Inflammatory macrophage (primary cell): Measurements from ENCODE around the gene C17orf67.

Experiments used
- DNase-seq, 2 donors: peaks; one replicate each; pipeline ENCODE4 v3.0.0-alpha.2; 2020 to 2022
- total RNA-seq, 18 experiments: gene quantifications; one replicate each; lab custom pipeline; 2026; ENCODE audit warnings: mixed read lengths in 6 of 18, inconsistent platforms in 2 of 18; lab: John Stamatoyannopoulos, UW

The C17orf67 gene
- 0.41 to 4.9 (median 1.0) reads per million in 18 experiments for total RNA-seq

DNA sequence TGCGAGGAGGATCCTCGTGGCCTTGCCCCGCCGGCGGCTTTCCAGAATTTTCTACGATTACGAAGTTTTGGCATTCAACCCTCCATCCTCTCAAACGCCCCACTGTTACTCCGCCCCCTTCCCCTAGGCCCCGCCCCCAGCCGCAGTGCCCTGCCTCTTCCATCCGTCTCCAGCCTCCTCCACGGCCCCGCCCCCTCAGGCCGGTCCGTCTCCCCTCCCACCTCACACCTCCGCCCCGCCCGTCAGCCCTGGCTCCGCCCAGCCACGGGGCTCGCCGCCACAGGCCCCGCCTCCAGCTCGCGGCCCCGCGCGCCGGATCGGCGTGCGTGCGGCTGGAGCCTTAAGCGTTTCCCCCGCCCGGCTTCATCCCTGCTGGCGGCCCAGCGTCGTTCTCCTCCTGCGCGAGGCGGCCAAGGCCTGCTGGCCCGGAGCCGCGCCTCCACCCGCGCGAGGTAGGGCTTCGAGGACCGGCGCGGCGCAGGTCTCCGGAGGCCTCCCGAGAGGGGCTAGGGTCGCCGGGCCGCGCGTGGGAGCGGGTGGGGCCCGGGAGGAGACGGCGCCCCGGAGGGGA is at the start of gene C17orf67, which contains the start of gene DGKE:
Gene C17orf67, minus strand, starts transcription at position 112 of the 571 bp plus-strand sequence. CDS start 18,110 bp downstream, outside the sequence.
Gene DGKE, plus strand, starts transcription at position 343 of the 571 bp plus-strand sequence. CDS start 645 bp downstream, outside the sequence.
- peak; percentile 94 to 95 for DNase-seq

DNA sequence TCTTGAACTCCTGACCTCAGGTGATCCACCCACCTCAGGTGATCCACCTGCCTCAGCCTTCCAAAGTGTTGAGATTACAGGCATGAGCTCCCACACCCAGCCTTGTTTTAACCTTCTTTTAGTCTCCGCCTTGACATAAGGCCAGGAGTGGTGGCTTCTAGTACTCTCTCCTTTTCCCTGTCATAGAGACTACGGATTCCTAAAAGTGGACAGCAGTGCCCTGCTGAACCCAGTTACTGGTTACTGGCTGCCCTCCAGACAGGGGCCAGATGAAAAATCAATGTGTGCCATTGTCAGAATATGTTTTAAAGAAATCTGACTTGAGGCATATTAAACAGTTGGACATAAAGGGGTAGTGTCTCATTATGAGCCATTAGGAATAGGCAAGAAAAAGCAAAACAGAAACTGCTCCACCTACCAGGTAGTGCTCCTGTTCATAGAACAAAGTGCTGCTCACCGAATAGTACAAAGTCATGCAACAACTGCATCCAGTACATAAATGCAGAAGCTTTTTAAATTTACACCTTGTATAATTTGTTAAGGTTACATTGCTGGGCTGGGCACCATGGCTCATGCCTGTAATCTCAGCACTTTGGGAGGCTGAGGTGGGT is 48.1 kb upstream of the C17orf67 start:
- DNase-seq = no peak

- DNase-seq = no peak
Observed at GRCh38 chr17:56880571-56880970, 46.9 kb upstream of the C17orf67 start.

- DNase-seq = peak; percentile 43 to 48
Observed at GRCh38 chr17:56880133-56880532, 46.4 kb upstream of the C17orf67 start.

GRCh38 chr17:56879280-56879679 is 45.6 kb upstream of the C17orf67 start:
- no peak for DNase-seq

GRCh38 chr17:56876766-56877179 is 43.1 kb upstream of the C17orf67 start:
- DNase-seq = no peak

DNA sequence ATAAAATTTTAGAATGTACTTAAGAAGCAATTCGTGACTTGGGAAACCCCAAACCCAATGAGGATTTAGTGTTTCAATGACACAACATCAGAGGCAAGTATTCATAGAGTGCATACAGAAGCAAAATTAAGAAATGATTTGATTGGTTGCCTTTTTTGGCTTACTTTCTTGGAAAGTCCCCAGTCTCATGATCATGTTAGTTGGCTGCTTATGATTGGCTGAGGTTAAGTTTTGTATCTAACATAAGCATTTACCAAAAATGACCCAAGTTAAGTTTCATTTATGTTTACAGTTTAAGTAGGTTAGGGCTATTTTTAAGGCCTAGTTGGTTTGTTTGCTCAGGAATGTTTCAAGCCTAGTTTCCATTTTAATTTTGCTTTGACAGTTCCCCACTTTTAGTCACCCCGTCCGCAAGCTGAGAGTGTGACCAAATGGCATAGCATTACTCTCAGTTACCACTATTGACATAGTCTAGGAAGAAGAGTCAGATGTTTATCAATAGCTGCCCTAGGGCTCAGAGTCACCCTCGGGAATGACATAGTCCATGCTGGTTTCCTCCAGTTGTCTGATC is 36.4 kb upstream of the C17orf67 start:
- no peak for DNase-seq

DNA sequence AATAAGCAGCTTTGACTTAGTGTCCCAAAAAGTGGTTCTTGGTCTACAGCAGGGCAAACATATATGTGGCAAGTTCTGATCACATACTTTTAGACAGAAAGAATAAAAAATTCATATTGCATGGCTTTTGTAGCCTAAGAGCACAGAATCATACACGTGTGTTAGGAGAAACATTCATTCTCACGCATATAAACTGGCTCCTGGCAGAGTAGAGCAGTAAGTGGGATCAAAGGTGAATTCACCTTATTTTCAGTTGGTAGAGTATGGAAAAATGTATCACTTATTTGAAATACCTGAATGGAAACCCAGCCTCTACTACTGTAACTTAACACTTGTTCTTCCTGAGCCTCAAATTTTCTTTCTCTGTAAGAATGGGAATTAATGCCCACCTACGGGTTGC is 35.0 kb upstream of the C17orf67 start:
- no peak for DNase-seq

DNA sequence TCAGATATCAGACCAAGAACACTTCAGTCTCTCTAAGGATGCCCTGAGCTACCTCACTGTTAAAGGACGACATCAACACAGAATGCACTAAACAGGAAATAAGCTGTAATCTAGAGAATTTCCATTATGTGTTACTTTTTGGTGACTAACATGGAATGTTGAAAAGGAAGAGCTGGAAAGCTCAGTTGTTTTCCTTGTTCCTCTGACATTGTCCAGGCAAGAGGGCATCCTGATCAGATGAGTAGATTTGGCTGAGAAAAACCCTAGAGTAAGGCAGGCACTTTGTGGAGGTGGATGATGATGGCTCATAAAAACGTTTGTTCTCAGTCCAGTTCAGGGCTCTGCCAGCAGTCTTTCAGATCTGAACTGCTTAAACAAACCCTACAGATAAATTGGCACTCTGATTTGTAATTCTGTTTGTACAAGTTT is 34.2 kb upstream of the C17orf67 start:
- DNase-seq = no peak

GRCh38 chr17:56866496-56866895 is 32.8 kb upstream of the C17orf67 start:
- no peak for DNase-seq

GRCh38 chr17:56866076-56866475 is 32.4 kb upstream of the C17orf67 start:
- no peak for DNase-seq

GRCh38 chr17:56863974-56864373 is 30.3 kb upstream of the C17orf67 start:
- no peak for DNase-seq

- DNase-seq = no peak
Observed at GRCh38 chr17:56861899-56862298, 28.2 kb upstream of the C17orf67 start.

- DNase-seq = no peak
Observed at GRCh38 chr17:56851008-56851407, 17.3 kb upstream of the C17orf67 start.

DNA sequence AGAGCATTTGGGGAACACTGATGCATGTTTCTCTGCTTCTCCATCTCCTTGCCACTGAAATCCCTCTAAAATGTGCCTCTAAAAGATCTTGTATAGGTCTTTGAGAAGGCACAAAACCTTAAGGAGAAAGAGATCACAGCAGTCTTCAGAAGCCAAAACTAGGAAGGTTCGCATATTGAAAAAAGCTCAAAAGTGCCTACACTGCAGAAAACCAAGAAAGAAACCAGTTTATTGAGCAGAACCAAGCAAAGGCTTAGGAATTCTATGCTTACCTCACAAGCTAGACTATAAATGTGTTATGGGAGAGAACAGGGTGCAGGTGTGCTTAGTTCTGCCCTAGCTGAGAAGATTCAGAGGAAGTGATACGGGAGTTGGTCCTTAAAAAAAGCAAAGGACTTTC is 16.9 kb upstream of the C17orf67 start:
- DNase-seq = no peak

- DNase-seq = no peak
Observed at GRCh38 chr17:56849131-56849530, 15.4 kb upstream of the C17orf67 start.

GRCh38 chr17:56847106-56847505 is 13.4 kb upstream of the C17orf67 start:
- no peak for DNase-seq

GRCh38 chr17:56845934-56846333 is 12.2 kb upstream of the C17orf67 start:
- DNase-seq = no peak

- no peak for DNase-seq
Observed at GRCh38 chr17:56842577-56842976, 8.9 kb upstream of the C17orf67 start.

DNA sequence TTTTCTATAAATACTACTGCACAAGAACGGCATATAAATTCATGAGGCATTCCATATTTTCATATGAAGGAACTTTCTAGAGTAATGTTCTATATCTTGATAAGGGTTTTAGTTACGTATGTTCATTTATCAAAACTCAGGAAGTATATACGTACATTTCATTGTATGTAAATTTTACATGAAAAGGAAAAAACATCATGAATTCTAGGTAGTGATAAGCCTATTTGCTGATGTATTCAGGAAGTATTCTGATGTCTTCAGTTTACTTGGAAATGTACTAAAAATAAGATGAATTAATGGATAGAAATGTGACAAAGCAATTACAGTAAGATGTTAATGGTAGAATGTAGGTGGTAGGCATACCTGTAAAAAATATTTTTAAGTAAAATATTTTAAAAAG is 5.0 kb upstream of the C17orf67 start:
- DNase-seq = no peak

DNA sequence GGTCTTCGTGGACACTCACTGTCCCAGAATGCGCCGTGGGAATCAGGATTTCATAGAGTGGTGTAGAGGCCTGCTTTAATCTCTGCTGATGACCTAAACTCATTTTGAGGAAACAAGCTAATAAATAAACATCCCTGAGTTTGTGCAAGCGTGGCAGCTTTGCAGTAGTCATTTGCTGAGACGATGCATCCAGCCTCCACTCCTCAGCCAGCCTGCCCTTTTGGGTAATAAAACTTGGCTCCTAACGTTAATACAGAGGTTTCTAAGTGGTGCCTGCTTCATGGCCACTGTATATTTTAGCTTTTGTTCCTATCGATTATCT is 1.5 kb upstream of the C17orf67 start:
- peak; percentile 41 to 61 for DNase-seq

DNA sequence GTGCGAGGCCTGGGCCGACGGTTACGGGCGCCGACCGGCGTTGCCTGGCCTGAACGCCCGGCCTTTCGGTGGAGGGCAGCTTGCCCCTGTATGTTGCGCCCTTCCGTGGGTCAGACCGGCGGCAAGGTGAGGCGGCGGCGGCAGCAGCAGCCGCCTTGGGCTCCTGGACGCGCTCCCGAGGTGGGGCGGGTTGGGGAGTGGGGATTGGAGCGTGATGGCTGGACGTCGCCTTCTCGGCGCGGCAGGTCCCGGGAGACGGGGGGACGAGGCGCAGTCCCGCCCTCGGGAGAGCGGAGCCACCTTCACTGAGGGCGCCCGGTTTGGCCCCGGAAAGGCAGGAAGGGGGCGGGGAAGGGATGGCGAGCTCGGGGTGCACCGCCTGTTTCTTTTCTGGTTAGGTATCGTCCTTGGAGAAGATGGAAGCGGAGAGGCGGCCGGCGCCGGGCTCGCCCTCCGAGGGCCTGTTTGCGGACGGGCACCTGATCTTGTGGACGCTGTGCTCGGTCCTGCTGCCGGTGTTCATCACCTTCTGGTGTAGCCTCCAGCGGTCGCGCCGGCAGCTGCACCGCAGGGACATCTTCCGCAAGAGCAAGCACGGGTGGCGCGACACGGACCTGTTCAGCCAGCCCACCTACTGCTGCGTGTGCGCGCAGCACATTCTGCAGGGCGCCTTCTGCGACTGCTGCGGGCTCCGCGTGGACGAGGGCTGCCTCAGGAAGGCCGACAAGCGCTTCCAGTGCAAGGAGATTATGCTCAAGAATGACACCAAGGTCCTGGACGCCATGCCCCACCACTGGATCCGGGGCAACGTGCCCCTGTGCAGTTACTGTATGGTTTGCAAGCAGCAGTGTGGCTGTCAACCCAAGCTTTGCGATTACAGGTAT is 902 bp upstream of the C17orf67 start:
- peak in 1 of 2 donors; percentile 24 for DNase-seq
